GM18507 (cell line): Measurements from ENCODE around the gene TUBA1A.
"Not testable (repeated sequence)": the region's sequence is repeated elsewhere in the genome, so short reads cannot be mapped to it uniquely, and the experiment has no call there.

Experiments
- DNase-seq: peaks from one replicate; pipeline ENCODE4 v3.0.0; 2011; ENCODE audit warnings: low read depth; ENCODE audit not compliant: insufficient read length; ENCODE audit errors: extremely low spot score
- FAIRE-seq: peaks from 2 replicates; lab custom pipeline; 2011; peaks lifted over from hg19 to GRCh38; lab: Jason Lieb, UNC

TUBA1A gene

DNA sequence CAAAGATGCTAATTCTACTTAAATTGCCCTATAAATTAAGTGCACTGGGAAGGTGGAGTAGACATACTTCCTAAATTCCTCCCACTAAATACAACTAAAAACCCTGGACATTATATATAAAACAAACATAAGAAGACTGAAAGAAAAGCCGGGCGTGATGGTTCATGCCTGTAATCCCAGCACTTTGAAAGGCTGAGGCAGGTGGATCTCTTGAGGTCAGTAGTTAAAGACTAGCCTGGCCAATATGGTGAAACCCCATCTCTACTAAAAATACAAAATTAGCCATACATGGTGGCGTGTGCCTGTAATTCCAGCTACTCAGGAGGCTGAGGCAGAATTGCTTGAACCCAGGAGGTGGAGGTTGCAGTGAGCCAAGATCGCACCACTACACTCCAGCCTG, 27.0 kb downstream of the TUBA1A start:
- FAIRE-seq, DNase-seq: not testable (repeated sequence)

DNA sequence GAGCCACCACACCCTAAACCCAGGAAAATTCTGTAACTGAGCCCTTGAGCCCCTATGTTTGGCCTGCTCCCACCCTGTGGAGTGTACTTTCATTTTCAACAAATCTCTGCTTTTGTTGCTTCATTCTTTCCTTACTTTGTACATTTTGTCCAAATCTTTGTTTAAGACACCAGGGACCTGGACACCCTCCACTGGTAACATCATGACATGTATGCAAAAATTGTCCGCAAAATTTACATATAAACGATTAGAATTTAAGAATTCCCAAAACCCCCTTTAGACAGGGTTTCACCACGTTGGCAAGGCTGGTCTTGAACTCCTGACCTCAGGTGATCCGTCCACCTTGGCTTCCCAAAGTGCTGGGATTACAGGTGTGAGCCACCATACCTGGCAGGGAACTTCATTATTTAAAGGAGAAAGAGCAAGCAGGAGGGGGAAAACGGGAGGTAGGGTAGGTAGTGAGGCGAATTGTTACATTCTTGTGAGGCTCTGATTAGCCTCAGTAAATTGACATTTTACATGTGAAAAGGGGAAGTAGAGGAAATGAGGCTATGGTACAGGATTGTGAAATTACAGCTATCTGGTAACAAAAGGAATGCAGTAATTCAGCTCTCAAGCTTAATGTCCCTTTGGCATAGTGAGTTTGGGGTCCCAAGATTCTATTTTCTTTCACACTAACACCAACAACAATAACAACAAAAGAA, 27.6 kb downstream of the TUBA1A start:
- FAIRE-seq (no peak), DNase-seq (no peak)

DNA sequence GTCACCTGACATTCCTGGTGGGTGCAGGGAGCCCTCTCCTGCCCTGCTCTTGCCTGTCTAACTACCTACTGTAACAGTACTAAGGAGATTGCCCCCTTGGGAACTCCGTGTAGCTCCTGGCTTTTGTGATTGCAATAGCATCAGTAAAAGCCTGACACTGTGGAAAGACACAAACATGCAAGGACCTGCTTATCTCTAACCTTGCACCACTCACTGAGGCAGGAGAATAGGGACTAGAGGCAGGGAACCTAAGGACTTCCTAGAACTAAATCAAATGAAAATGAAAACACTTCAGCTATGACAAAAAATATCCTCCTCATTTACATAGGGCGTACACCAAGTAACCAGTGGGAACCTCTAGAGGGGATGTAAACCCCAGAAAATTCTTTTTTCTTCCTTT, 28.5 kb downstream of the TUBA1A start:
- no peak for DNase-seq
- peak; percentile 66 for FAIRE-seq

DNA sequence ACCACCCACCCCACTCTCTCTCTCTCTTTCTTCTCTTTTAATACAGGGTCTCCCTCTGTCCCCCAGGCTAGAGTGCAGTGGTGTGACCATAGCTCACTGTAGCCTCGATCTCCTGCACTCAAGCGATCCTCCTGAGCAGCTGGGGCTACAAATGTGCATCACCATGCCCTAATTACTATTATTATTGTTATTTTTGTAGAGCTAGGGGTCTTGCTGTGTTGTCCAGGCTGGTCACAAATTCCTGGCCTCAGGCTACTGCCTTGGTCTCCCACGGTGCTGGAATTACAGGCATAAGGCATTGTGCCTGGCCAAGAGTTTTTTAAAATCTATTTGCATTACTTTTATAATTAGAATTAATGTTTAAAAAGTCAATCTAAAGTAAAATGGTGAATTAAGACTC, 34.7 kb downstream of the TUBA1A start:
- no peak for FAIRE-seq
- no peak for DNase-seq

DNA sequence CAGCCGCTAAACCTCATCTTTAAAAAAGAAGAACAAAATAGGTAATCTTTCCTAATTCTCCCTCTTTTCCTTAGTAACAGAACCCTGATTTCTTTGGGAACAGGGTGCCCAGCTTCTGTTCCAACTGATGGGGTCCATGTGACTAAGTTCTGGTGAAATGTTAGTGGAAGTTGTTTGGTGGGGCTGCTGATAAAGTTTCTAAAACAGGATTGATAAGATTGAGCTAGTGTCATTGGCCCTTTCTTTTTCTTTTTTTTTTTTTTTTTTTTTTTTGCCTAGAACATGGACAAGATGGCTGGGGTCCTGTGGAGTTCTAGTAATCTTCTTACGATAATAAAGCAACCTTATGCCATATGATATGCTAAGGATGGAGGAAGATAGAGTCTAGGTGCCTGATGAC, 41.5 kb downstream of the TUBA1A start:
- FAIRE-seq (no peak), DNase-seq (no peak)

DNA sequence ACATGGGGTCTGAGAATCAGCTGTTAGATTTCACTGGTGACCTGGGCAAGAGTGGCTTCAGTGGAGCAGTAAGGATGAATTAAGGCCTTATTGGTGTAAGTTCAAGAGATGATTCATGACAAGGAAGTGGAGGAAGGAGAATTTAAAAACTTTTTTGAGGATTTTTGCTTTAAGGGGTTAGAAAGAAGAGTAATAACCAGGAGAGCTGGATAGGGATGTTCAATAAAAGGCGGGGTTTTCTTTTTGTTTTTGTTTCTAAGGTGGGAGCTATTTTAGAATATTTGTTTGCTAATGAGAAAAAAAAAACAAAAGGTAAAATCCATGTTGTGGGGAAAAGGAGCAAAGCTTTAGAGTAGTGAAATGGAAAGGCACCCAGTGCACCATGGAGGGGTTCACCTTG, 42.5 kb downstream of the TUBA1A start:
- no peak for DNase-seq
- FAIRE-seq = no peak

DNA sequence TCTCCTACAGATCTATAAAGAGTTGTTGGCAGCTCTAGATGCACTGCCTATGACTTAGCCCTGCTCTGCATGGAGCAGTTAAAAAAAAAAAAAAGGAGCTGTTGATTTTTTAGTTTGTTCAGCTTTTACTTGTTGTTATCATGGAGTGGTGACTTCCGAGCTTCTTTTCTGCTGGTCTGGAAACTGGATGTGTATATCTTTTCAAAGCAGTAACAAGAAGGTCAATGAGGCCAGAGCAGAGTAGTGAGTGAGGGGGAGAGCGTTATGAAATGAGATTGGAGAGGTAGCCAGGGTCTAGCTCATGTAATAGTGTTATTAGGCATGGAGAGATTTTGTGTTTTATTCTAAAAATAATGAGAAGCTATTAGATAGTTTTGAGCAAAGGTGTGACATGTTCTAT, 44.5 kb downstream of the TUBA1A start:
- no peak for FAIRE-seq
- no peak for DNase-seq

DNA sequence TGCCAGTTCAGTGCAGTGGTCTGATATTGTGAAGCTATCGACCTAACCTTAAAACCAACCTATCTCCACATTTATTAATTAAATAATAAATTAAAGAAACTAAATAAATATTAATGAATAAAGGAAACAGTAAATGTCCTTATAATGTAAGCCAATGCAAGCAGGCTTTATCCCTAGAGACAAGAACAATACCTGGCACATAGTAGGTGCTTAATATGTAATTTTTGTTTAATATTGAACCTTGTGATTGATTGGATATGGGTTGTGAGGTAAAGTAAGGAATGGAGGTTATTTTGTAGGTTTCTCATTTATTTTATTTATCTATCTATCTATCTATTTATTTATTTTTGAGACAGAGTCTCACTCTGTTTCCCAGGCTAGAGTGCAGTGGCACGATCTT, 49.9 kb downstream of the TUBA1A start:
- no peak for FAIRE-seq

DNA sequence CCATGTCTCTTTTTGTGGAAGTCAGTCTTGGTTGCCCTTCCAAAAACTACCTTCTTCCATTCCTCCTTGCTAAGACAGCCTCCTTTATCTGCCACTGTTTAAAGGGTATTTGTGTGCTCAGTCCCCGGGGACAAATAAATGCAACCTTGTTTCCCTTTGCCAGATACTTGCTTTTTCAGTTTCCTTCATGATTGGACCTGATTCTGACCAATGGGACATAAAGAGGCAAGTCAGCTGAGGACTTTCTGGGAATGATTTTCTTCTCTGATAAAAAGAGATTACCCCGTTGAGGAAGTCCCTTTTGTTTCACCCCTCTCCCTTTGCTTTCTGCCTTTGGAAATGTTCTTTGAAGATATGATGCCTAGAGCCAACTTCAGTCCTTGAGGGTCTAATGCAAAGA, 50.3 kb downstream of the TUBA1A start:
- DNase-seq (no peak), FAIRE-seq (peak; percentile 35)

More for the DNA sequence above, 49.9 kb downstream of the TUBA1A start:
- DNase-seq = no peak

DNA sequence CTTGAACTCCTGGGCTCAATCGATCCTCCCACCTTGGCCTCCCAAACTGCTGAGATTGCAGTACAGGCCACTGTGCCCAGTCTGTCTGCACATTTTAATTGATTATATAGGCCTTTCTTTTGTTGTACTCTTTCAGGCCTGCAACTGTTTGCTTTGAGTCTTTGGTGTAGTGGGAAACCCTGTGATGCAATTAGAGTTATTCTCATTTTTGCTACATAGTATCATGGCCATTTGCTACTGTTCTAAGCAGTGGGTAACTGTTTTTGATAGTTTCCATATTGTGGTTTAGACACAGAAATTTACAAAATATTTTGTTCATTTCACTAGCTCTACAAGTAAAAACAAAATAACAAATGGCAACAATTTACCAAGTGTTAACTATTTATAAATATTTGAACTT, 51.4 kb downstream of the TUBA1A start:
- FAIRE-seq (no peak), DNase-seq (no peak)

DNA sequence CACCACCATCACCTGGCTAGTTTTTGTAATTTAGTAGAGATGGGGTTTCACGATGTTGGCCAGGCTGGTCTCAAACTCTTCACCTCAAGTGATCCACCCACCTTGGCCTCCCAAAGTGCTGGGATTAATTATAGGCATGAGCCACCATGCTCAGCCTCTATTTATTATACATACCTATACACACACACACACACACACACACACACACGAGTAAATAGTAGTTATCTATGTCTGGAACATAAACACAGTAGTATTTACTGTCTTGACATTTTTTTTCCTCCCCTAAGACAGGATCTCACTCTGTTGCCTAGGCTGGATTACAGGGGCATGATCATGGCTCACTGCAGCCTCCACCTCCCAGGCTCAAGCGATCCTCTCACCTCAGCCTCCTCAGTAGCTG, 51.9 kb downstream of the TUBA1A start:
- not testable (repeated sequence) for FAIRE-seq, DNase-seq
